SHP77 (cell line): ENCODE data around the gene ANTKMT.

Source experiments
- DNase-seq, 2 experiments: peaks; one replicate each; lab custom pipeline; 2025; lab: John Stamatoyannopoulos, UW

The ANTKMT gene

DNA sequence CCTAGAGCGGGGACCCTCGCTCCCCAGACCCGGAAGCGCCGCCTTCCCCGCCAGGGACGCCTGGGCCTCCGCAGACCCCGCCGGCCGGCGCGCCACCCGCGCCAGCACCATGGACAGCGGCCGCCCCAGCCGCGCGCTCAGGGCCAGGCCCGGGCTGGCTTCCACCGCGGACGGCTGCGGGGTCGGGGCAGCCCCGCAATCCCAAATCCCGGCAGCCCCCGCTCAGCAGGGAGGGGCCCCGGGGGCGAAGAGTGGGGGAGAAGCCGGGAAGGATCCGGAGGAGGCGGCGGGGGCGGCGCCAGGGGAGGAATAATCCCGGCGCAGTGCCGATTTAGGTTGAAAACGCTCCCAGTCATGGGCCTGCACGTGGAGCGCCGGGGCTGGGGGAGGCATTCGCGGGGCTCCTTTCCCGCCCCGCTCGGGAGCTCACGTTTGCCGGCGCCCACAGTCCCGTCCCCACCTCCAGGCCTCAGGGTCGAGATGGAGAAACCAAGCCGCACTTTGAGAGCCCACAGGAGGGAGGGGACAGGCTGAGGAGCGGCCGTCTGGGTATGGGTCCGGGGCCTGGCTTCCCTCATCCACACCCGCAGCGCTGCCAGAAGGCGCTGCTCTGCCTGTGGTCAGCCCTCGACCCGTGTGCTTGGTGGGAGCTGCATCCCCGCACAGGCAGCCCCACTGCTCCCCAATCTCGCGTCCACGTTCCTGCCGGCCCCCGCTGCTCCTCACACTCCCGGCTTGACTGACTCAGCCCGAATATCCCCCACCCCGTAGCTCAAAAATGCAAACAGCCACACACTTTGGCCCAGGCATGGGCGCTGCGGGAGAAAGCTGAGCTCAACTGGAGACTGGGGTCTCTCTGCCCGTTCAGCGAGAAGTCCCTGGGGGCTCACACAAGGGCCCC is 20.0 kb upstream of the ANTKMT start:
- no peak for DNase-seq

DNA sequence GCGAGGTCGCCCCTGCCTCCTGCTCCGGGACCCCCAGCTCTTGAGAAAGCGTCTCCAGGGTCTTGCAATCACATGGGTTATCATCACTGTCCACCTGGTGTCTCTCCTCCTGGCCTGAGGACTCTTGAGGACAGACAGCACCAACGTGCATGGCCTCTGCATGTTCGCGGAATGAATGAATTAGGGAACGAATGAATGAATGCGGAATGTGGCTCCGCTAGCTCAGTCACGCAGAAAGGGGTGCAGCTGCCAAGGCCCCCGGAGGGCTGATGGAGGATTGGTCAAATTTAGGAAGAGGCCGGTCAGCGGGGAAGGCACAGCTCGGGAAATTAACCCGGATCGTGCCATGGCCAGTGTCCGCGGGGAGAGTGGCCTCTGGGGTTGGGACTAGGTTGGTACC is 18.6 kb upstream of the ANTKMT start:
- no peak for DNase-seq

DNA sequence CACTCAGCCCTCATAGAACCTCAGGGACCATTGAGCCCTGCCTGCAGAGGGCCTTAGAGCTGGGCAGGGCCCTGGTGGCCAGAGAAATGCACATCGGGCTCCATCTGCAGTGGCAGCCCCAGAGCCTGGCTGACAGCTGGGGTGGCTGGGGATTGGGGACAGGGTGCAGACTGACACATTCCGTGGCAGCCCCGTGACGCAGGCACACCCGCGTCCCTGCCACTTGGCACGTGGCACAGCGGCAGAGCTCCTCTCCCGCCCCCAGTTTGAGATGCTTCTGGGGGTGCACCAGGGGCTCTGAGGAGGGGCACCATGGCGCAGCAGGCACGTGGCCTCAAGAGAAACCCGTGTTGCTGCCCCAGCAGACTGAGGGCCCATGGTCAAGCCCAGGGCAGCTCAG is 17.5 kb upstream of the ANTKMT start:
- no peak for DNase-seq

DNA sequence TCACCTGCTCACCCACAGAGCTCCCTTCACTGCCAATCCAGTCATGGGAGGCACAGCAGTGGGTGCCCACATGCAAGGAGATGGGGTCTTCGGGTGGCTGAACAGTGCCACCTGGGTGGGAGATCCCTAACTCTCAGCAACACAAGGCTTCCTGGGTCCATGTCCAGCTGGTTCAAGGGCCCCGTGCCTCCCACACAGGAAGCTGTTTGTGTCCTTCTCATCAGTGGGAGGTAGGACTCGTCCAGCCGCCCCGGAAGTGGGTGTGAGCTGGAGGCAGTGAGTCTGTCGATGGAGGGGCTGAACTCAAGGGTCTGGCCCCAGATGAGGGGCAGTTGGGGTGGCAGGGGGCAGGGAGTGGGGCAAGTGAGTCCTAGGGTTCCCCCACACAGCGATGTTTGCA is 16.9 kb upstream of the ANTKMT start:
- DNase-seq = no peak

DNA sequence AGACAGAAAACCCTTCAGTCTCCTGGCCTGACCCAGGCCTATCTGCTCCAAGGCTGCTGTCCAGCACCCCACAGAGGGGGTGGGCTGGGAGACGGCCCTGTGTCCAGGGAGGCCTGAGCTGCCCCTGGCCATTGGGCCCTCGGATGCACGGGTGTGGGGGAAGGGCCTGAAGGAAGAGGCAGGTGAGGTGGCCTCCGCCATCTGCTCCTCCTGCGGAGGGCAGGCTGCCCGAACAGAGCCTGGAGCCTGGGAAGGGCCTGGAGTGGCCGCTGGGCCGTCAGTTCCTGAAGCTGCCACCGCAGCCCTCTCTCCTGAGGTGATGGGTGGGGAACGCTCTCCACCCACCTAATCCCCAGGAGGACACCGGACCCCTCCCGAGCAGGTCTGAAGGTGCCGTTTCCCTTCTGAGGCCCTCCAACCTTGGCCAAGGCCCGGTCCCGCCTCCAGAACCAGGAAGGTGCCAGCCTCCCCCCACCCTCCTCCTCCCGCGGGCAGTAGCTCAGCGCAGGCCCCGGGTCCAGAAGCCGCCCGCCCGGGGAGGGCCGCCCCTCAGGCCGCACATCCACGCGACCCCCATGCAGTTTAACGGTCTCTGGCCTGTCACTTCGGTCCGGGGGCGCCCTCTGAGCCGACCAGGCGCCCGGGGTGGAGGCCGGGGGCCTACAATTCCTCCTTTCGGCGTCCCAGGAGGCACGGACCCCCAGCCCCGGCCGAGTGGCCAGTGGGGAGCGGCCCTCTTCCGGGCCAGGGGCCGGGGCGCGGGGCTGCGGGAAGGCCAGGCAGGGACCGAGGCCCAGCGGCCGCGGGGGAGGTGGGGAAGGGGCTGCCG is 16.2 kb upstream of the ANTKMT start:
- peak in 1 of 2 experiments; percentile 31 for DNase-seq

DNA sequence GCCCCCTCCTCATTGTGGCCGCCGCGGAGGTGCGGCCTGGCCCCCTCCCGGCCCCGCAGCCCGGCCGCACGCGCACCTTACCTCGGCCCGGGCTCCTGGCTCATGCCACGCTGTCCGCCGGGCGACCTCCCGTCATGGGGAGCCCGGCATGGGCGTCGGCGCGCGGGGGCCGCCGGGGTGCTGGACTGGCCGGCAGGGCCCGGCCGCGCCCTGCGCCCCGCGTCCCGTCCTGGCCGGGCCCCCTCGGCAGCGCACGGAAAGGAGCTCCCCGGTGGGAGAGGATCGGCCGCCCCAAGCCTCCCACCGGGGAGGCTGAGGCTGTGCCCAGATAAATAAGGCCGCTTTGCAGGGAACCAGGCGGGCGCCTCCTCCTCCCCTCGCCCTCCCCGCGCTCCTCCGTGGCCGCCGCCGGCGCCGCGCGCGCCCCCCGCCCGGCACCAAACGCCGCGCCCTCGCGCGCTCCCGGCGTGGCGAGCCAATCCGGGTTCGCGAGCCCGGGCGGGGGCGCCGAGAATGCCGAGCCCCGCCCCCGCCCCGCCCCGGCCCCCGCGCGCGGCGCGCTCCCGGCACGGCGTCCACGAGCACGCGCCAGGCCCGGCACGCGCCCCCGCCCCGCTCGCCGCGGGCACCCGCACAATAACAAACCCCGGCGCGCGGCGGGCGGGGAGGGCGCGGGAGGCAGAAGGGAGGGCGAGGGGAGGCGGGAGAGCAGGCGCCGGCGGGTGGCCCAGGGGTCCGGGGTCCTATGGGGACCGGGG is 15.3 kb upstream of the ANTKMT start, which contains the start of gene FBXL16:
Gene FBXL16, minus strand, starts transcription at position 371 of the 758 bp plus-strand sequence. CDS start 8,396 bp downstream, outside the sequence.
- DNase-seq = peak in 1 of 2 experiments; percentile 63

DNA sequence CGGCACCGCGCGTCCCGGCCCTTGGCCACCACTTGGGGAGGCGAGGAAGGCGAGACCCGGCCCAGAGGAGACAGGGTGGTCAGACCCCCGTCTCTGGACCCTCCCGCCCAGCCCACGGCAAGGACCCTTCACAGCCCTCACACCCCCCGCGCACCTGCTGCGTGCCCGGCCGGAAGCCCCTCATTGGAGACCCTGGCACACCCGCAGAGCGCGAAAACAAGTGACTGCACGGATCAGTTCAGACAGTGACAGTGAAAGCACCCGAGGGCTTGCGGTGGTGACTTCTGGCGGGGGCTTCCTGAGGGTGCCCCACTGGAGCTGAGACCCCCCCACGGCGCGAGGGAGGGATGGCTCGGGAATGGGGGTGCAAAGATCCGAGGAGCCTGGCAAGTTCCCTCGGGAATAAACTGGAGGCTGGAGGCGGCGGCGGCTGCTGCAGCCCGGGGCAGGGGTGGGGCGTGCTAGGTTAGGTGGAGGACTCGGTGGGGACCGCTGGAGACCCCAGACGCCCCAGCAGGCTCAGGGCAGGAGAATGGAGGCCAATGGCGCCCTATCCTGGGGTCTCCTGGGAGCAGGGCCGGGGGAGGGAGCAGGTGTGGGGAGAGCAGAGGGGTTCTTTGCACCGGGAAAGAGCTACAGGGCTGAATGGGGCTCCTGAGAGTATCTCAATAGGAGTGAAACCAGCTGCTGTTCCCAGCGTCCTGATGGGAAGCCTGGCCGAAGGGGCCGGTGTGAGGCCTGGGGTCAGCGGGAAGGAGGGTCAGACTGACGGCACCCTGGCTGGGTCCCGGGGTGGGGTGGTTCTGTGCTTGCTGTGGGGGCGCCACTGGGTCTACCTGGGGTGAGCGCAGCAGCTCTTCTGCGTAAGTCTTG is 14.5 kb upstream of the ANTKMT start:
- DNase-seq = no peak

DNA sequence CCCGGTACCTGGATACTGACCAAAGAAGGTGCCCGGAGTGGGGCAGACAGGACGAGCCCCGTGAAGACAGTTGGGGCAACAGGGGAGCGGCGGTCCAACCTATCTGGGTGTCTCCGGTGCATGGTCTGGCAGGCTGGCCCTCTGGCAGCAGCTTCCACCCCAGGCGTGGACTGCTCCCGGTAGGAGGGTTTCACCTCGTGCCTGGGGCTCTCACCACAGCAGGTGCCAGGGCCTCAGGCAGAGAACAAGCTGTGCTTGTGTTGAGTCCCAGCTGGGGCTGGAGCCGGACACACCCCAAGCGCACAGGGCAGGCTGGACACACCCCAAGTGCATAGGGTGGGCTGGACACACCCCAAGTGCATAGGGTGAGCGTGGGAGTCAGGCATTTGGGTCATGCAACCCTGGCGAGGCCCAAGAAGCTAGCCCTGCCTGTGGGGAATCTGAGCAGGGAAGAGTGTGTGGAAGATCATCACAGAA is 13.8 kb upstream of the ANTKMT start:
- DNase-seq = peak in 1 of 2 experiments; percentile 22

DNA sequence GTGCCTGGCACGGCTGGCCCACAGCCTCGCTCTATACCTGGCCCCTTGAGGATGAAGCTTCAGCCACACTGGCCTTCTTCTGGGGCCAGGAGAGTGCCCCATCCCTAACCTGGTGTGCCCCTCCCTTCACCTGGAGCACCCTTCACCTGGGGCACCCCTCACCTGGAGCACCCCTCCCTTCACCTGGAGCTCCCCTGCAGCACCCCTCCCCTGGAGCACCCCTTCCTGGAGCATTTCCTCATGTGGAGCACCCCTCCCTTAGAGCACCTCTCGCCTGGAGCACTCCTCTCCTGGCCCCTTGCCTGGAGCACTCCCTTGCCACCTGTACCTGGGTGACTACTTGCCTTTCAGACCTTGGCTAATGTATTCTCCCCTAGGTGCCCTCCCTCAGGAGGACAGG is 12.9 kb upstream of the ANTKMT start:
- no peak for DNase-seq

DNA sequence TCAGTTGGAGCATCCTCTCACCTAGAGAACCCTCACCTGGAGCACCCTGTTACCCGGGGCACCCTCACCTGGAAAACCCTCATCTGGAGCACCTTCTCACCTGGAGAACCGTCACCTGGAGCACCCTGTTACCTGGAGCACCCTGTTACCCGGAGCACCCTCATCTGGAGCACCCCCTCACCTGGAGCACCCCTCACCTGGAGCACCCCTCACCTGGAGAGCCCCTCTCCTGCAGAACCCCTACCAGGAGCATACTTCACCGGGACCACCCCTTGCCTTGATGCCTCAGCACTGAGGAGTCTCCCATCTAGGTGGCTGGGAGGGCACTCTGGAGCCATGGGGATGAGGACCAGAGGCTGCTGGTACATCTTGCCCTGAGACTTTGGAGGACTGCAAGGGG is 12.0 kb upstream of the ANTKMT start:
- no peak for DNase-seq

DNA sequence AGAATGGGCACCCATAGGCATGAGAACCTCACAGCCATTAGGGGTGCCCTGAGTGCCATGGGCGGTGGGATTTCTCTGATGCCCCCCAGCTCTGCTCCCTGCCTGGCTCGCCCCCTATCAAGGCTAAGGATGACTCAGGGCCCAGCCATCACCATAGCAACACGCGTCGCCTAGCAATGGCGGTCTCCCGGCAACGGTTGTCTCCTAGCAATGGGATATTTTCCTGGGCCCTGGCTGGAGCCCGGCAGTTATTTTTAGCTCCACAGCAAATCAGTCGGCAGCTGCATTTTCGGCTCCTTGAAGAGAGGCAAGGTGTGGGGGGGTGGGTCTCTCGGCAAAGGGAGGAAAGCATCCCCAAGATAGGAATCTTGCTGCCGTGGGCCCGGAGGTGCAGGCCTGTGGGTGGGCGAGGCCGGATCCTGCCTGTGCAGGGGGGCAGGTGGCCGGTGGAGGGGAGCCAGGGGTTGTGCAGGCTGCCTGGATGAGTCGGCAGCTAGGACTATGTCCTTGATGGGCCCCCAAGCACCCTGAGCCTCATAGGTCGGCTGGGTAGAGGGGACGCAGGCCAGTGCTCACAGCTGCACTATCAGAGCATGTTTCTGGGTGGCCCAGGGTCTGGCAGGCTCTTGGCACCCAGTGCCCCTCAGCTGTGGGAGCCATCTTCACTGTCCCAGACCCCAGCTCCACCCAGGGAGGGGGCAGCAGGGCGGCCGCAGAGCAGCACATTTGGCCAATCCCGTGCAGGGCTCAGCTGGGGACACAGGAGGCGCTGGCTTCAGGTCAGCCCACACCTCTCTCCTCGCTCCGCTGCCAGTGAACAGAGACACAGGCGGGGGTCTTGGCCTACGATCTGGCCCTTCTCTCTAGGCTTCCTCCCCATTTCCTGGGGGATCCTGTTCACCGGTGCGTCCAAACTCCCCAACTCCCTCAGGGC is 11.1 kb upstream of the ANTKMT start:
- peak; percentile 89 to 93 for DNase-seq

DNA sequence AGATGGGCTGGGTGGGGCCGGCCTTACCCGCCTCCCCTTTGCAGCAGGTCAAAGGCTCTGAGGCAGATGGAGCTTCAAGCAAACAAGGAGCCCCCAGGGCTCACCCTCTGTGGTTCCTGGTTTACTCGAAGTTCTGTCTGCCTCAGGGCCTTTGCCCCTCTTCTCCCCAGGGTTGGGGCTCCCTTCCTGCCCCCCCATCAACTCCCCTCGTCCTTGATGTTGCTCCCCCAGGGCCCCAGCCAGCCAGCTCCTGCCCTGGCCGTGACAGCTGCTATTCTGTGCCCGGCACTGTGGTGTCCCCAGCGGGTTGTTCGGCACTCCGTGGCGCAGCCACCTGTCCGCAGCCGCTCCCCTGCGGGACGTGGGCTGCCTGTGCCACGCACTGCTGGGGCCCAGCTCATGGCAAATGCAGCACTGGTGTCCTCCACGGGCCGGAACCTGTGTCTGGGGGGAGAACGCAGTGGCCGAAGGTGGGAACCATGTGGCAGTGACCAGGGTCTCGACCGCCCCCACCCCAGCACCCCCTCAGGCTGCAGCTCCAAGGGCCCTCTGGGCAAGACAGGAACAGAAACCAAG is 10.4 kb upstream of the ANTKMT start:
- DNase-seq = no peak

DNA sequence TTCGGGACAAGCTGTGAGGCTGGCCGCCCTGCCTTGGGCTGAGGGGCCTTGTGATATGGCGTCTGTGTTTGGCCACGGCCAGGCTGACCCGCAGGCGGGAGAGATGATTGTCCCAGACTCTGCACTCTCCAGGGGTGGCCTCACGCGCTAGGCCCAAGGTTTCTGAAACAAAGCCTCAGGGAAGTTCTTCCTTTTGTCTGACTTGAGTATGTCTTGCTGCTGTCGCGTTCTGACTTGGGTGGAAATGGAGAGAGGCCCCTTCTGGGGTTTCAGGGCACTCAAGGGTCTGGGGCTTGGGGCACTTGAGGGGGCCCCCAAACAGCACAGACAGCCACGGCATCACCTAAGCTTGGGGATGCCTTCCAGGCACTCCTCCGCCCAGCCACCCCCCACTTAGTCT is 9.9 kb upstream of the ANTKMT start:
- no peak for DNase-seq

DNA sequence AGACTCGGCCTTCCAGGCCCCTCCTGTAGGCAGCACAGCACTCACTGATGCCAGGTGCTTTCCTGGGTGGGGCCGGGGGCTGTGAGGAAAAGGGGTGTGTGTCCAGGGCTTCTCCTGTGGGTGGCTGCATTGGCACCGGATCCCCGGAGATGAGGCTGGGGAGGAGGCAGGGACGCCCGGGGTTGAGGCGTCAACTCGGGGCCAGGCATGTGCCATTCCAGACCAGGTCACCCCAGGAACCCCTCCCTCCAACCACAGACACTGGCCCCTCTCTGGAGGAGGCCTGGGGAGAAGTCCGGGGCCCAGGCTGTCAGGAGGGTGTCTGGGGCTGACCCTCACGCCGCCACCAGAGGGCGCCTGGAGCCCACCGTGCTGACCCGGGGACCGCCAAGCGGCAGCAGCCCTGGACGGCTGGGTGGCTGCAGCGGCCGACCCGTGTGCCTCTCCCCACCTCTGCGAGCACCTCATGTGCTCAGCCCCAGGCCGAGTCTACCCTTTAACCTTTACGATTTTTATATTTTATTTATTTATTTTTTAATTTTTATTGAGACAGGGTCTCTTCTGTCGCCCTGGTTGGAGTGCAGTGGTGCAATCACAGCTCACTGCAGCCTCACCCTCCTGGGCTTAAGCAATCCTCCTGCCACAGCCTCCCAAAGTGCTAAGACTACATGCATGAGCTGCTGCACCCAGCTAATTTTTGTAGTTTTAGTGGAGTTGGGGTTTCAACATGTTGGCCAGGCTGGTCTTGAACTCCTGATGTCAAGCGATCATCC is 9.2 kb upstream of the ANTKMT start:
- peak in 1 of 2 experiments; percentile 73 for DNase-seq

DNA sequence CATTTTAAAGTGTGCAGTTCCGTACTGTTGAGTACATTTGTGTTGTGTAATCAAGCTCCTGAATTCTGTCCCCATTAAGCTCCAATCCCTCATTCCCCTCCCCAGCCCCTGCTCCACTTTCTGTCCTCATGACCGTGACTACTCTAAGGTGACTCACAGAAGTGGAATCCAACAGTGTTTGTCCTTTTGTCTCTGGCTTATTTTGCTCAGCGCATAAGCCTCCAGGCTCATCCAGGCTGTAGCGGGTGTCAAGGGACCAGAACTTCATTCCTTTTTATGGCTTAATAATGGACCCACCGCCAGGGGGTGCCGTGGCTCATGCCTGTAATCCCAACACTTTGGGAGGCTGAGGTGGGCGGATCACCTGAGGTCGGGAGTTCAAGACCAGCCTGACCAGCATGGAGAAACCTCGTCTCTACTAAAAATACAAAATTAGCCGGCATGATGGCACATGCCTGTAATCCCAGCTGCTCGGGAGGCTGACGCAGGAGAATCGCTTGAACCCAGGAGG is 8.2 kb upstream of the ANTKMT start:
- DNase-seq = peak in 1 of 2 experiments; percentile 12

DNA sequence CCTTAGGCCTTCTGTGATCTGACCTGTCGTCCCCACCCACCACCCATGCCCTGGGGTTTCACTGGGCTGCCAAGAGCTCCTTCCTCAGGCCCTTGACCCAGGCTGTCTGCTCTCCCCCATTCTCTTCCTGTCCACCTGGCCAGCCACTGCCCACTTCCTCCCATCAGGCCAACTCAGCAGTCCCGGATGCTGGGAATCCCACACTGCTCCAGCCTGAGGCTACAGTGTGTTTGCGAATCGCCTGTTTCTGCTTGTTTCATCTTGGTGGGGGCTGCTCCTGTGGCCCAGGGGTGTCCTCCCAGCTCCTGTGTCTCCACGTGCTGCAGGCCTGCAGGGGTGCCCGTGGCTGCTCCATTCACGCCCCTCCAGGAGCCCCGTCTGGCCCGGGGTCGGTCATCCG is 6.9 kb upstream of the ANTKMT start:
- peak in 1 of 2 experiments; percentile 19 for DNase-seq

DNA sequence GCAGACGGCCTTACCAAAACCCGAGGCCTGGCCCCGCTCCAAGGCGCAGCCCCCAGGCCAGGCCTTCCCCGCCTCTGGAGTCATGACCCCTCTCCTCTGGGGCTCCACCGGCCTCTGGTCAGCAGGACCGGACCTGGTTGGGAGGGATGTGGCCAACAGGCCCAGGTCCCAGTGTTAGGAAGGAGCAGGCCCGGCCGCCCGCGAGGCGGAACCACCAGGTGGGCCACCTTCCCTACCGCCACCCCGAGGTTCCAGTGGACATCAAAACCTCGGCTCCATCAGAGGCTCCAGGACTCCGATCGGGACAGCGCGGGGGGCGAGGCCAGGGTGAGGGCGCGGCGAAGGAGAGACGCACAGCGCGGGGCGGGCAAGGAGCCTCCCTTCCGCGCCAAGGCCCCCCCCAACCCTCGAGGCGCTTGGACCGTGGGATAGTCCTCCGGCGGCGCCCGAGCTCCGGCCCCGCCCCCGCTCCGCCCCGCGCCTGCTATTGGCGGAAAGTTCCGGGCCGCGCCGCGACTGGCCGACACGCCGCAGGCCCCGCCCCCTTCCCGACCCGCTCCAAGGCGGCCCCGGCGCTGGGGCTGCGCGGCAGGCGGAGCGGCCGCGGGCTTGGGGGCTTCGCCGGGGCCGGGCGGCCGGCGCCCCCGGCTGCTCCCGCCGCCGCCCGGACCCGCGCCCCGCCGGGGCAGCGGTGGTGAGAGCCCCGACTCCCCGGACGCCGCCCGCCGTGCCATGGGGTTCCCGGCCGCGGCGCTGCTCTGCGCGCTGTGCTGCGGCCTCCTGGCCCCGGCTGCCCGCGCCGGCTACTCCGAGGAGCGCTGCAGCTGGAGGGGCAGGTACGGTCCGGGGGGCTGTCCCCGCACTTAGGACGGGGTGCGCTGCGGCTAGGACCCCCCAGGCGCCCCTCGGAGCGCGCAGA is 6.1 kb upstream of the ANTKMT start, which contains the start of gene METRN:
Gene METRN, plus strand, starts transcription at position 561 of the 919 bp plus-strand sequence. Its CDS starts 172 bp downstream, at position 733.
- peak; percentile 77 to 81 for DNase-seq
